GM18519 (cell line): ENCODE measurements around the gene LRRK2.
"Not testable (repeated sequence)": the region's sequence is repeated elsewhere in the genome, so short reads cannot be mapped to it uniquely, and the experiment has no call there.

Experiments
- ATAC-seq: cut with Tn5 transposase; IDR thresholded peaks from one replicate; pipeline ENCODE4 v1.9.1; 2021; ENCODE audit warnings: mild to moderate bottlenecking, moderate library complexity; ENCODE audit not compliant: unreplicated experiment, low FRiP score

LRRK2 gene

GRCh38 chr12:40244526-40245156, 19.8 kb downstream of the LRRK2 start:
- not testable (repeated sequence) for ATAC-seq

- no peak for ATAC-seq
Observed at GRCh38 chr12:40248034-40248433, 23.2 kb downstream of the LRRK2 start.

- ATAC-seq, result no peak
Observed at GRCh38 chr12:40248585-40249297, 23.9 kb downstream of the LRRK2 start.

- not testable (repeated sequence) for ATAC-seq
Observed at GRCh38 chr12:40250652-40251051, 25.9 kb downstream of the LRRK2 start.

- no peak for ATAC-seq
Observed at GRCh38 chr12:40253936-40254335, 29.1 kb downstream of the LRRK2 start.

- no peak for ATAC-seq
Observed at GRCh38 chr12:40254455-40255085, 29.8 kb downstream of the LRRK2 start.

- ATAC-seq, result no peak
Observed at GRCh38 chr12:40258371-40258770, 33.6 kb downstream of the LRRK2 start.

- peak; percentile 83 for ATAC-seq
Observed at GRCh38 chr12:40261937-40262336, 37.1 kb downstream of the LRRK2 start.

- ATAC-seq, result peak; percentile 70
Observed at GRCh38 chr12:40262657-40263056, 37.9 kb downstream of the LRRK2 start.

GRCh38 chr12:40263616-40264409, 39.0 kb downstream of the LRRK2 start:
- ATAC-seq, result no peak

GRCh38 chr12:40271981-40272664, 47.3 kb downstream of the LRRK2 start:
- no peak for ATAC-seq

GRCh38 chr12:40281791-40282364, 57.1 kb downstream of the LRRK2 start:
- ATAC-seq, result no peak

- no peak for ATAC-seq
Observed at GRCh38 chr12:40286583-40286982, 61.8 kb downstream of the LRRK2 start.

GRCh38 chr12:40287369-40287975, 62.7 kb downstream of the LRRK2 start:
- ATAC-seq, result no peak

- ATAC-seq, result no peak
Observed at GRCh38 chr12:40292788-40293429, 68.1 kb downstream of the LRRK2 start.

GRCh38 chr12:40298341-40298740, 73.5 kb downstream of the LRRK2 start:
- no peak for ATAC-seq

- ATAC-seq, result no peak
Observed at GRCh38 chr12:40300490-40300889, 75.7 kb downstream of the LRRK2 start.

GRCh38 chr12:40309001-40309400, 84.2 kb downstream of the LRRK2 start:
- no peak for ATAC-seq

- ATAC-seq, result no peak
Observed at GRCh38 chr12:40310211-40310610, 85.4 kb downstream of the LRRK2 start.
